ENCODE results near the gene MRPS18C. TPM values are rescaled to one million over a fixed set of nuclear protein-coding genes. Genes with fewer than 3 reads are reported as not detected.
A peak's percentile ranks its signal among the peaks of the same experiment; 100 is the strongest.

Gene MRPS18C
- 25.0 and 25.6 TPM in 2 replicates for total RNA-seq (ENCODE audit: low replicate concordance)

- no peaks in the 10 kb centered on the region for H3K27me3 ChIP-seq
- peak within 1 kb of the TSS; percentile 90 for H3K4me2 ChIP-seq
- Mint-ChIP-seq H3K27me3 (ENCODE audit: insufficient read depth, low read depth) (peaks cover 6% of the 10 kb centered on the region), H3K4me3 (peak within 1 kb of the TSS; percentile 99), H3K4me1 (peaks cover 17% of the 10 kb centered on the region), H3K9me3 (no peaks in the 10 kb centered on the region), H3K27ac (peak within 1 kb of the TSS; percentile 98), H3K36me3 (peaks cover 6% of the 10 kb centered on the region)
- peaks cover 5% of the 10 kb centered on the region for H3K4me1 ChIP-seq
- peak within 1 kb of the TSS; percentile 92 for H2AFZ ChIP-seq (replicated peaks)
- TF ChIP-seq EZH2 (IDR thresholded peaks at IDR 0.05) = peak; percentile 49
- TF ChIP-seq EZH2phosphoT487 (IDR thresholded peaks at IDR 0.05) = peak; percentile 4
- peak; percentile 34 for TF ChIP-seq CTCF (IDR thresholded peaks at IDR 0.05)
- H3F3A ChIP-seq (ENCODE audit: low read depth) = no peaks in the 10 kb centered on the region
- H3K9ac ChIP-seq = peak within 1 kb of the TSS; percentile 92
- peaks cover 49% of the 10 kb centered on the region for H3K79me2 ChIP-seq (ENCODE audit: low read depth)
- H3K9me3 ChIP-seq (ENCODE audit: low read depth) = no peaks in the 10 kb centered on the region
- H4K20me1 ChIP-seq (ENCODE audit: low read depth) = no peaks in the 10 kb centered on the region
- H3K36me3 ChIP-seq = peaks cover 11% of the 10 kb centered on the region
- peak within 1 kb of the TSS; percentile 82 for H3K27ac ChIP-seq
- DNase-seq (ENCODE audit: low spot score) = peak; percentile 99
- peak within 1 kb of the TSS; percentile 75 for H3K4me3 ChIP-seq
Measured at GRCh38 chr4:83455281-83456183, at the start of gene MRPS18C, which contains the start of gene HELQ. TSS of gene MRPS18C (plus strand) at chr4:83456058. CDS start at chr4:83456078, 20 bp downstream. TSS of gene HELQ (minus strand) at chr4:83455823. CDS start at chr4:83455693, 130 bp downstream.

- no peaks in the 10 kb centered on the region for H3K36me3 ChIP-seq
- H3K27ac ChIP-seq = no peak overlapping the region
- no peaks in the 10 kb centered on the region for H4K20me1 ChIP-seq (ENCODE audit: low read depth)
- TF ChIP-seq EZH2phosphoT487 (IDR thresholded peaks at IDR 0.05) (no peak), CTCF (IDR thresholded peaks at IDR 0.05) (no peak), EZH2 (IDR thresholded peaks at IDR 0.05) (no peak)
- no peaks in the 10 kb centered on the region for H3K9me3 ChIP-seq (ENCODE audit: low read depth)
- H3K27ac Mint-ChIP-seq = no peak overlapping the region
- H3F3A ChIP-seq (ENCODE audit: low read depth) = no peaks in the 10 kb centered on the region
- no peak overlapping the region for H3K4me2 ChIP-seq
- no peak overlapping the region for H3K9ac ChIP-seq
- no peaks in the 10 kb centered on the region for H3K9me3 Mint-ChIP-seq
- H3K4me1 ChIP-seq = no peaks in the 10 kb centered on the region
- no peak for DNase-seq (ENCODE audit: low spot score)
- H2AFZ ChIP-seq (replicated peaks) = no peak overlapping the region
- H3K36me3 Mint-ChIP-seq = peaks cover 2% of the 10 kb centered on the region
- no peaks in the 10 kb centered on the region for H3K27me3 ChIP-seq
- no peaks in the 10 kb centered on the region for H3K4me1 Mint-ChIP-seq
- H3K27me3 Mint-ChIP-seq (ENCODE audit: insufficient read depth, low read depth) = no peaks in the 10 kb centered on the region
- H3K4me3 ChIP-seq = no peak overlapping the region
- no peak overlapping the region for H3K4me3 Mint-ChIP-seq
- no peaks in the 10 kb centered on the region for H3K79me2 ChIP-seq (ENCODE audit: low read depth)
Measured at GRCh38 chr4:83408908-83409307, 47.0 kb upstream of the MRPS18C start.

DNA sequence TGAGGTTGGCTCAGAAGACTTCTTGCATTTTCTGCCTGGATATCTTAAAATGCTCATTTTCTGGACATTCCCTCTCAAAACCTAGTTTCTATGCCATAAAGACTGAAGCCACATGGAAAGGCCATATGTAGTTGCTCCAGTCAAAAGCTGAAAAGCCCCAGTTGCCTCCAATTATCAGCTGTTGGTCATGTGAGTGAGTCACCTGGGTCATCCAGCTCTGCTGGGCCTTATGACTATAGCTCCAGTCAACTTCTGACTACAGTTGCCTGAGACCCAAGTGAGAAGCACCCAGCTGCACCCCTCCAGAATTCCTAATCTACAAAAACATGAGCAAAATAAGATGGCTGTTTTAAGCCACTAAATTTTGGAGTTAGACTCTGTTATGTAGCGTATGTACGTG lies 42.2 kb upstream of the MRPS18C start:
- Histone ChIP-seq H4K20me1 (ENCODE audit: low read depth) (no peaks in the 10 kb centered on the region), H3K4me2 (no peak overlapping the region), H3K27ac (no peak overlapping the region), H3K4me3 (no peak overlapping the region), H3K79me2 (ENCODE audit: low read depth) (no peaks in the 10 kb centered on the region), H3K9ac (no peak overlapping the region), H2AFZ (replicated peaks) (no peak overlapping the region), H3K36me3 (no peaks in the 10 kb centered on the region), H3K27me3 (no peaks in the 10 kb centered on the region), H3K9me3 (ENCODE audit: low read depth) (no peaks in the 10 kb centered on the region), H3F3A (ENCODE audit: low read depth) (no peaks in the 10 kb centered on the region), H3K4me1 (no peaks in the 10 kb centered on the region)
- Mint-ChIP-seq H3K9me3 (no peaks in the 10 kb centered on the region), H3K4me1 (no peaks in the 10 kb centered on the region), H3K36me3 (peaks cover 9% of the 10 kb centered on the region), H3K27ac (no peak overlapping the region), H3K4me3 (no peak overlapping the region), H3K27me3 (ENCODE audit: insufficient read depth, low read depth) (no peaks in the 10 kb centered on the region)
- DNase-seq (ENCODE audit: low spot score) = no peak
- TF ChIP-seq EZH2phosphoT487 (IDR thresholded peaks at IDR 0.05) (no peak), CTCF (IDR thresholded peaks at IDR 0.05) (no peak), EZH2 (IDR thresholded peaks at IDR 0.05) (no peak)
